SU-DHL-6 (cell line): ENCODE results near the gene ARHGAP8.

ENCODE experiments used
- H2AFZ ChIP-seq: fragments of 200-600 bp; sonication (generic); 2 replicates; pipeline ENCODE4 v1.6.1; 2014; ENCODE audit warnings: low read depth, mild to moderate bottlenecking, moderate library complexity, mixed read lengths, antibody characterized with exemption, low read length; ENCODE audit not compliant: severe bottlenecking
- H3F3A ChIP-seq: fragments of 200-600 bp; shearing (Covaris generic); 2 replicates; pipeline ENCODE4 v1.6.0; 2016; ENCODE audit warnings: antibody characterized with exemption, mild to moderate bottlenecking; ENCODE audit not compliant: insufficient read depth
- H3K27ac ChIP-seq: fragments of 200-600 bp; sonication (generic); 2 replicates; pipeline ENCODE4 v1.5.1; 2016; ENCODE audit warnings: low read depth, mild to moderate bottlenecking, low read length, moderate library complexity, mixed read lengths
- H3K27me3 ChIP-seq: fragments of 200-600 bp; sonication (generic), shearing (Covaris generic); 2 replicates; pipeline ENCODE4 v1.6.0; 2014; ENCODE audit warnings: mild to moderate bottlenecking, low read length
- H3K36me3 ChIP-seq: fragments of 200-600 bp; sonication (generic); 2 replicates; pipeline ENCODE4 v1.6.1; 2014; ENCODE audit warnings: mild to moderate bottlenecking, low read length, mixed read lengths
- H3K4me2 ChIP-seq: fragments of 300-600, 200-600 bp; shearing (Covaris generic), sonication (generic); 2 replicates; pipeline ENCODE4 v1.6.0; 2014; ENCODE audit warnings: low read length, low read depth, mild to moderate bottlenecking; ENCODE audit not compliant: poor library complexity, severe bottlenecking
- H3K4me3 ChIP-seq: fragments of 200-600 bp; sonication (generic); 2 replicates; pipeline ENCODE4 v1.5.1; 2014; ENCODE audit warnings: antibody characterized with exemption, low read length, mild to moderate bottlenecking, mixed read lengths; ENCODE audit not compliant: insufficient read depth, poor library complexity, severe bottlenecking
- H3K79me2 ChIP-seq: fragments of 200-600 bp; sonication (generic); 2 replicates; pipeline ENCODE4 v1.6.1; 2014; ENCODE audit warnings: mild to moderate bottlenecking, low read length, moderate library complexity; ENCODE audit not compliant: insufficient read depth
- H3K9ac ChIP-seq: fragments of 200-600 bp; sonication (generic); 2 replicates; pipeline ENCODE4 v1.7.0; 2014; ENCODE audit warnings: mild to moderate bottlenecking, low read length
- H3K9me2 ChIP-seq: fragments of 200-600 bp; sonication (generic); replicated peaks from 2 replicates; pipeline ENCODE4 v1.6.1; 2014; ENCODE audit warnings: low read length; ENCODE audit not compliant: insufficient read depth
- H3K9me3 ChIP-seq: fragments of 200-600 bp; sonication (generic); 2 replicates; pipeline ENCODE4 v1.6.1; 2014; ENCODE audit warnings: low read length, mixed read lengths; ENCODE audit not compliant: insufficient read depth
- H4K20me1 ChIP-seq: fragments of 200-600 bp; sonication (generic); 2 replicates; pipeline ENCODE4 v1.6.1; 2014; ENCODE audit warnings: low read depth, mild to moderate bottlenecking, antibody characterized with exemption, low read length, moderate library complexity, mixed read lengths
- EZH2phosphoT487 ChIP-seq: fragments of 200-600 bp; sonication (generic), shearing (Covaris generic); conservative IDR thresholded peaks from 2 replicates; pipeline ENCODE4 v1.6.1; 2018; ENCODE audit warnings: mild to moderate bottlenecking, antibody characterized with exemption, low read length, moderate library complexity, mixed read lengths
- TF ChIP-seq, protein P1 (sequence below): fragments of 200-600 bp; sonication (generic); IDR thresholded peaks from one replicate; pipeline ENCODE4 v1.5.1; 2017; ENCODE audit warnings: antibody characterized with exemption, mild to moderate bottlenecking, low read length, moderate library complexity; ENCODE audit not compliant: insufficient read depth, poor library complexity, severe bottlenecking

ARHGAP8 gene

DNA sequence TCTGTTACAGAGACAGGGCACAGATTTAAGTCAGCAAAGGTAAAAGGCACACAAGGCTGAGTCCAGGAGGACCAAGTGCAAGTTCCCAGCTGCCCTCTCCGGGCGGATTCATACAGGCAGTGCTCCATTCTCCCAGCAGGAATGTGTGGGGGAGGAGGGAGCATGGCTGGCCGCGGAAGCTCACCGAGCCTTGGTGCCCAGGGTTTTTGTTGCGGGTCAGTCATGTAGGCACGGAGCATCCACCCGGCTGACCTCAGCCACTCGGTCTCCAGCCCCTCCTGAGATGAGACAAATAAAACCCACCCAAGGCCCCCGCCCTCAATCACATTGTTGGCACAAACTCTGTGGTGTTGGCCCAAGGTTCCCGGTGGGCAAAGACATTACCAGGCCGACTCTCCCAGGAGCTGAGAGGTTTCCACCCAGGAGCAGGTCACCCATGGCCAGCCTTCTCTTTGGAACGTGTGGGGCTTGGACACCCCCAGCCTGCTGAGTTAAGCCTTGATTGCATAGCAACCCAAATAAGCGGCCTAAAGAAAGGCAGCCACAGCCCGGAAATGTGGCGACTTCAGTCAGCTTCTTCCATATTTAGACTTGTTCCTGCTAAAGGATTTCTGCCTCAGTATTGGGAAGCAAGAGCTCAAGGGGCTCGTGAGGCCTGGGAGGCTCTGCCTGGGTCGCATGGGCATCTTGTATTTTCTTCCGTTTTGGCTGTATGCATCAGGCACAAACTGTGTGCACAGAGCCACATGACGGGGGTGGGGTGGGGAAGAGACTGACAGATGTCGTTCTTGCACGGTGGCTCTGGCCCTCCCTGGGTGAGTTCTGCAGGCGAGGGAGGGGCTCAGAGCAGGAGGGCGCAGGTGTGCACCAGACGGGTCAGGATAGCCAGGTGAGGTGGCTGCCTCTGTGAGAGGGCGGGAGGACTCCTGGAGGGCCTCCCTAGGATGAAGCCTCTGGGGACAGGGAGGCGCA is 63.0 kb downstream of the ARHGAP8 start:
- H3K9me2 ChIP-seq, result no peaks in the 10 kb centered on the region
- no peaks in the 10 kb centered on the region for H3K27me3 ChIP-seq
- H3F3A ChIP-seq, result no peaks in the 10 kb centered on the region
- H3K9me3 ChIP-seq, result no peaks in the 10 kb centered on the region
- H2AFZ ChIP-seq, result no peak overlapping the region
- no peak overlapping the region for H3K4me2 ChIP-seq
- TF ChIP-seq, protein P1, sequence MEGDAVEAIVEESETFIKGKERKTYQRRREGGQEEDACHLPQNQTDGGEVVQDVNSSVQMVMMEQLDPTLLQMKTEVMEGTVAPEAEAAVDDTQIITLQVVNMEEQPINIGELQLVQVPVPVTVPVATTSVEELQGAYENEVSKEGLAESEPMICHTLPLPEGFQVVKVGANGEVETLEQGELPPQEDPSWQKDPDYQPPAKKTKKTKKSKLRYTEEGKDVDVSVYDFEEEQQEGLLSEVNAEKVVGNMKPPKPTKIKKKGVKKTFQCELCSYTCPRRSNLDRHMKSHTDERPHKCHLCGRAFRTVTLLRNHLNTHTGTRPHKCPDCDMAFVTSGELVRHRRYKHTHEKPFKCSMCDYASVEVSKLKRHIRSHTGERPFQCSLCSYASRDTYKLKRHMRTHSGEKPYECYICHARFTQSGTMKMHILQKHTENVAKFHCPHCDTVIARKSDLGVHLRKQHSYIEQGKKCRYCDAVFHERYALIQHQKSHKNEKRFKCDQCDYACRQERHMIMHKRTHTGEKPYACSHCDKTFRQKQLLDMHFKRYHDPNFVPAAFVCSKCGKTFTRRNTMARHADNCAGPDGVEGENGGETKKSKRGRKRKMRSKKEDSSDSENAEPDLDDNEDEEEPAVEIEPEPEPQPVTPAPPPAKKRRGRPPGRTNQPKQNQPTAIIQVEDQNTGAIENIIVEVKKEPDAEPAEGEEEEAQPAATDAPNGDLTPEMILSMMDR, result no peak
- no peak for TF ChIP-seq EZH2phosphoT487
- no peak overlapping the region for H3K27ac ChIP-seq
- no peak overlapping the region for H3K4me3 ChIP-seq
- H3K79me2 ChIP-seq, result no peaks in the 10 kb centered on the region
- H3K9ac ChIP-seq, result no peak overlapping the region
- H3K36me3 ChIP-seq, result no peaks in the 10 kb centered on the region
- H4K20me1 ChIP-seq, result no peaks in the 10 kb centered on the region

DNA sequence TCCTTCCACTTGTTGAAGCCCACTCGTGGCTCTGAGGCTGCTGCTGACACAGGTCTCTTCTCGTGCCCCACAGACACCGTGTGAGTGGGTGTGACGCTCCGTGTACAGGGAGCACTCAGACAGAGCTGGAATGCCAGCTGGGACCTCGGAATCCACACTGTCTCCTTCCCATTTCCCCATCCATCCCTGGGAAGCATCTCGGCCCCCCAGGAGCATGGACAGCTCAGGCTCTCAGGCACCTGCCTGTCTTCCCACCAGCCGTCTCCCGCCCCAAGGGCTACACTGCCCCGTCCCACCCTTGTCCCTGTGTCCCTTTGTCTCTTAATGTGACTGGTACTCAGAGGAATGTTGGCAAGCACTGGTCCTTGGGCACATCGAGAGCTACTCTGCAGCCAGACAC is 63.8 kb downstream of the ARHGAP8 start:
- Histone ChIP-seq H3K79me2 (no peaks in the 10 kb centered on the region), H3K9ac (no peak overlapping the region), H4K20me1 (no peaks in the 10 kb centered on the region), H3K27me3 (no peaks in the 10 kb centered on the region), H3K4me3 (no peak overlapping the region), H3K4me2 (no peak overlapping the region), H3K9me3 (no peaks in the 10 kb centered on the region), H2AFZ (no peak overlapping the region), H3K36me3 (no peaks in the 10 kb centered on the region), H3K27ac (no peak overlapping the region), H3F3A (no peaks in the 10 kb centered on the region), H3K9me2 (no peaks in the 10 kb centered on the region)
- TF ChIP-seq, protein P1, result no peak
- no peak for TF ChIP-seq EZH2phosphoT487

- Histone ChIP-seq H3K9me2 (no peaks in the 10 kb centered on the region), H3K4me2 (no peak overlapping the region), H3F3A (no peaks in the 10 kb centered on the region), H3K9ac (no peak overlapping the region), H3K79me2 (no peaks in the 10 kb centered on the region), H4K20me1 (no peaks in the 10 kb centered on the region), H3K27me3 (no peaks in the 10 kb centered on the region), H2AFZ (no peak overlapping the region), H3K4me3 (no peak overlapping the region), H3K27ac (no peak overlapping the region), H3K36me3 (no peaks in the 10 kb centered on the region), H3K9me3 (no peaks in the 10 kb centered on the region)
- TF ChIP-seq EZH2phosphoT487, result no peak
Measured at GRCh38 chr22:44818727-44819126, 66.4 kb downstream of the ARHGAP8 start.

DNA sequence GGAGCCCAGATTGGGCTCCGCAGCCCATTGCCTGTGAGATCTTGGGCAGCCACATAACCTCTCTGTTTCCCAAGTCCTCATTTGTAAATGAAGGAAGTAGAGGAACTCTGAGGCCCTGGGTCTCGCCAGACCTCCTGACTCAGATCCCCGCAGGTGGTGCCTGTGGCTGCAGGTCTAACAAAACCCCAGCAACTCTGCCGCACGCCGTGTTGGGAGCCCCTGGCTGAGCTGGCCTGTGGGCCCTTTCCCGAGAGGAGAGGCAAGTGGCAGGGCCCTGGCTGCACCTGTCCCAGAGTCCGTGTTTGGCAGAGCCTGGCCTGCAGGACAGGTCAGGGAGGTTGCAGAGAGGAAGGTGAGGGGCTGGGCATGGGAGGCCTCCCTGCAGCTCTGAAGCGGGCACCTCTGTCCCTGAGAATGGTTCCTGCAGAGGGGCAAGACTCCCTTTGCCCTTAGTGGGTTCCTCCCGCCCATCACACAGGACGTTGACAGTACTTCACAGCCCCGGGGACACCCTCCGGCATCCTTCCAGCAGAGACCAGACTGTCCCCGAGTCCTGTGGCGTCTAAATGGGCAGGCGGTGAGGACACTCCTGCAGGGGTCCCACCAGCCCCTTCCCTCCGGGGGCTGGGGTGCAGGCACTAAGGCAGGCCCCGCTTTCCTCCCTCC is 67.7 kb downstream of the ARHGAP8 start:
- Histone ChIP-seq H2AFZ (no peak overlapping the region), H3K27me3 (no peaks in the 10 kb centered on the region), H3K4me3 (no peak overlapping the region), H3K9me2 (no peaks in the 10 kb centered on the region), H3K79me2 (no peaks in the 10 kb centered on the region), H3K27ac (no peak overlapping the region), H3K9ac (no peak overlapping the region), H3K4me2 (no peak overlapping the region), H3K36me3 (no peaks in the 10 kb centered on the region), H3K9me3 (no peaks in the 10 kb centered on the region), H4K20me1 (no peaks in the 10 kb centered on the region), H3F3A (no peaks in the 10 kb centered on the region)
- TF ChIP-seq, protein P1, result no peak
- TF ChIP-seq EZH2phosphoT487, result no peak
